Measurements from ENCODE around the gene KAT2B.
"Not testable (repeated sequence)": the region's sequence is repeated elsewhere in the genome, so short reads cannot be mapped to it uniquely, and the experiment has no call there.

Gene KAT2B

DNA sequence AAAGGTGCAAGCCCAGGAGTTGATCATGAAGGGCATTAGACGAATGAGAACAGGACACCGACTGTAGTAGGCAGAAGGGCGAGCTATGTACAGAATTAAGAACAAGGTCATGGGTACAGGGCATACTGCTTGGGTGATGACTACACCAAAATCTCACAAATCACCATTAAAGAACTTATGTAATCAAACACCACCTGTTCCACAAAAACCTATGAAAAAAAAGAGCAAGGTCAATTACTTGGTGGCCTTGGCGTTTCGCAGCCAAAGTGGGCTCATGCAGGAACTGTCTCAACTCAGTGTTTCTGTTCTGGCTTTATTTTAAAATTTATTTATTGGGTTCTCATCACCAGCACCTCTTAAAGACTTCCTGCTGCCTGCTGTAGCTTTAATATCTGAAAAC lies 2.1 kb downstream of the KAT2B start:
- no peak for DNase-seq

DNA sequence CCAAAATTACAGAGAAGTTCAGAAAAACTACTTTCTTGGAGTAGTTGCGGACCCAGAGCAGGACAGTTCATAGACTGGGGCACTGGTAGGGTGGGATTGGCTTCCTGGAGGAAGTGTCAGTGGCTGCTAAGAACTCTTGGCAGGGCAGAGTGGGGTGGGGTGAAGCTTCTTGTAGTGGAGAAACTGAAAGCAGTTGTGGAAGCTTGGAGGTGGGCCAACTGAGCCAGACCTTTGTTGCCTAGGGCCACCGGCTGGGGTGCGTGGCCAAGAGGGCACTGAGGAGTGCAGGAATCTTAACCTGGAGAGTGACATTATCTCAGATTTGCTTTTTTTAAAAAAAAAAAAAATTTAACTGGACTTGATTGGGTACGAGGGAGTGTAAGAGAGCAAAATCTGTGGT lies 3.1 kb downstream of the KAT2B start:
- peak; percentile 90 for DNase-seq

DNA sequence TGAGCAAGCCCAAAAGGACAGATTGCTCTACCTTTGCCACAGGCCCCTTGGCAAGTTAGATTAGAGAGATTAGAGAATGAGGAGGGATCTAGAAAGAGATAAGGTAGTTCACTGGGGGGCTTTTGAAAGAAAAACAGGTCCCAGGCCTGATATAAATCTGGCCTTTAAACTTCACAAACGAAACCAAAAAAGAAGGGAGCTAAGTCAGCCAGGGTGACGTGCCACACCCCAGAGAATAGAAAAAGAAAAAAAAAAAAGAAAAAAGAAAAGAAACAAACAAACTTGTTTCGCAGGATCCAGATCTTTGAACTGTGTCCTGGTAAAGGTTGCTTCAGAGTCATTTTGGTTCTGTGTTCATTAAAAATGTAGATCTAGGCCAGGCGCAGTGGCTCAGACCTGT lies 3.6 kb downstream of the KAT2B start:
- DNase-seq = no peak

DNA sequence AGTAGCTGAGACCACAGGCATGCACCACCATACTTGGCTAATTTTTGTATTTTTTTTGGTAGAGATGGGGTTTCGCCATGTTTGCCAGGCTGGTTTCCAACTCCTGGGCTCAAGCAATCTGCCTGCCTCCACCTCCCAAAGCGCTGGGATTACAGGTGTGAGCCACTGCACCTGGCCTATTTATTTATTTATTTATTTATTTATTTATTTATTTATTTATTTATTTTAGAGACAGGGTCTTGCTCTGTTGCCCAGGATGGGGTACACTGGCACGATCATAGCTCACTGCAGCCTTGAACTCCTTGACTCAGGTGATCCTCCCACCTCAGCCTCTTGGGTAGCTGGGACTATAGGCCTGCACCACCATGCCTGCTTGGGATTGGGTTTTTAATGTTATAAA lies 4.9 kb downstream of the KAT2B start:
- DNase-seq = not testable (repeated sequence)

DNA sequence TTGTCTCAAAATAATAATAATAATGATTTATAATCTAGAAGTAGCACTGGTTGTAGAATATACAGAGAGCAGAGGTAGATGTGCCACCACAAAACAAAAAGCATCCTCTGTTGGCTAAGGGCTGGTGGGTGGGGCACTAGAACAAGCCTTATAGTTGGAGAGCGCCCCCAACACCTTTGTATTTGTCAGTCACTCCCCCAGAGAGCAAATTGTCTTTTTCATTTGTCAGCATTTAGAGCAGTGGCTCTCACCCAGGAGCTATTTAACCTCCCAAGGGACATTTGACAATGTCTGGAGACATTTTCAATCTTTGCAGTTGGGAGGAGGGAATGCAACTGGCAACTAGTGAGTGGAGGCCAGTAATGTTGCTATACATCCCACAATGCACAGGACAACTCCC lies 6.3 kb downstream of the KAT2B start:
- no peak for DNase-seq

DNA sequence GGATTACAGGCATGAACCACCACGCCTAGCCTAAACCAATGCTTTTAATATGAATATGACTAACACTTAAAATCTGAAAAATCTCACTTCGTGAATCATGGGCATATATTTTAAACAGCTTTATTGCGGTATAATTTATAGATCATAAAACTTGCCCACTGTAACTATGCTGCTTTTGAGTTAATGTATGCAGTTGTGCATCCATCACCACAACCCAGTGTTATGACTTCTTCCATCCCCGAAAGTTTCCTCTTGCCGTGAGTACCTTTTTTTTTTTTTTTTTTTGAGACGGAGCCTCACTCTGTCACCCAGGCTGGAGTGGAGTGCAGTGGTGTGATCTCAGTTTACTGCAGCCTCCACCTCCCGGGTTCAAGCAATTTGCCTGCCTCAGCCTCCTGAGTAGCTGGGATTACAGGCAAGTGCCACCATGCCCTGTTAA lies 7.1 kb downstream of the KAT2B start:
- DNase-seq = no peak

DNA sequence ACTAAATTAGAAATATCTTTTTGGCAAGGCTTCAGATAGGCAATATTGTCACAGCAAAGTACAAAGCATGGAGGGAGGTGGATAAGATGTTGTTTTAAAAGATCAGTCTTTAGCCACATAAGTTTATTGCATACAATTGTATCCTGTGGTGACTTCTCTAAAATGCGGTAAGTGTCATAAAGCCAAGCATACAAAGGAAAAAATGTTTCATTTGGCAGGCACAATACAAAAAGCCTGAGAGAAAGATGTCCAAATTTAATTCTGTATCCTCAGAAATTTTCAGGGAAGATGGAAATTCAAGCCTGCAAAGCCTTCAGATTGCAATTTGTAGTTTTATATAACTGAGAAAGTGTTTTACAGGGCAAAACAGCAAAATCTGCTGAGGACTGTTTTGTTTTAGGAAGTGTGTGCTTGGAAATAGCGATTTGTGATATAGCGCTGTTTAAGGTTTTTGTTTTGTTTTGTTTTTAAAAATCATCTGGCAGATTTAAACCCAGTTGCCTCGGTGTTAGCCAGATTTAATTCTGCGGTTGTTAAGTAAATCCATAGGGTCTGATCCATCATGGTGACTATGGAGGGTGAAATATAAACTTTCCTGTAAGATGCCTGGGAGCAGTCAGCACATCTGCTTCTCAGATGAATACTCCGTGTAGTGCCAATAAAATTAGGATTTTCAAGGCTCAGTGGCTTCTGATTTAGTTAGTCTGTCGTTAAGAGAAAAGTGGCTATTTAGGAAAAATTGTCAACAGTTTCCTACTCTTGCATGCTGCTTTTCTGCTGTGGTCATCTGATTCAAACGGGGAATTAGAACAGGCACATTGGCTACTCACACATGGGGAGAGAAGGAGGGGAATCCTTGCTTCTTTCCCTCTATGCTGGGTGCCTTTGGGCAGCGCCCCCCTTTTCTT lies 8.0 kb downstream of the KAT2B start:
- no peak for DNase-seq

DNA sequence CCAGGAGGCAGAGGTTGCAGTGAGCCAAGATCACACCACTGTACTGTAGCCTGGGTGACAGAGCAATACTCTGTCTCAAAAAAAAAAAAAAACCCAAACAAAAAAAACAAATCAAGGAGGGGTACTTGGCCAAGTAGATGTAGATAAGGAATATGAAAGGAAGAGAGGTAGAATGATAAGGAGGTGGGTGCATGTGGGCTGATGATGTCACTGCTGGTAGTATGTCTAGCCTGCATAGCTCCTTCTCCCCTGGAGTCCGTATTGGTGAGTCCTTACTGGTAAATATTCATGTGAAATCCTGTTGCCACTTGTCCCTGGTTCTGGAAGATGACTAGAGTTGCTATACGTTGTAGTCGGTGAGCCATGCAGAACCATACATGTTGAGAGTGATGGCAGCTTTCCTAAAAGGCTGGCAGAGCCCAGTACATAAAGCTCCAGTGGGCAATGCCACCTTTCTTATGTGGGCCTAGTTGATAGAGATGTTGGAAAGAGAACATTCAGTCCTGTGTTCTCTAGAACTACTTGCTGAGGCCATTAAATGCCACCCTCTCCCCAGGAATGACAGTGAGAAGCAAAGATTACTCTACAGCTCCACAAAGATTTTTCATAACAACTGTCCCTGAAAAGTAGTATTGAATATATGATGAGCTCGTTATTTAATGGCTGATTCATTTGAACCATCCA lies 11.0 kb downstream of the KAT2B start:
- DNase-seq = no peak

DNA sequence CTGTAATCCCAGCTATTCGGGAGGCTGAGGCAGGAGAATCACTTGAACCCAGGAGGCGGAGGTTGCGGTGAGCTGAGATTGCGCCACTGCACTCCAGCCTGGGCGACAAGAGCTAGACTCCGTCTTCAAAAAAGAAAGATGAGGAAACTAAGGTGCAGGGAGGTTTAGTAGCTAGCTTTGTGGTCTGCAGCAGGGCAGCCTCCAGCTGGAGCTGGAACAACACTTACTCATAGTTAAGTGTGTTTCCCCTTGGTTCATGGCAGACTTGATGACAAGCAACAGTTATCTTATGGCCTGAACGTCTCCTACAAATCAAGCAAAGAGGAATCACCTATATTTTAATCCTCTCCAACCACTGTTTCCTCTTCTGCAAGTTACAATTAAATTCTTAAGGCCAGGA lies 12.6 kb downstream of the KAT2B start:
- DNase-seq = no peak

DNA sequence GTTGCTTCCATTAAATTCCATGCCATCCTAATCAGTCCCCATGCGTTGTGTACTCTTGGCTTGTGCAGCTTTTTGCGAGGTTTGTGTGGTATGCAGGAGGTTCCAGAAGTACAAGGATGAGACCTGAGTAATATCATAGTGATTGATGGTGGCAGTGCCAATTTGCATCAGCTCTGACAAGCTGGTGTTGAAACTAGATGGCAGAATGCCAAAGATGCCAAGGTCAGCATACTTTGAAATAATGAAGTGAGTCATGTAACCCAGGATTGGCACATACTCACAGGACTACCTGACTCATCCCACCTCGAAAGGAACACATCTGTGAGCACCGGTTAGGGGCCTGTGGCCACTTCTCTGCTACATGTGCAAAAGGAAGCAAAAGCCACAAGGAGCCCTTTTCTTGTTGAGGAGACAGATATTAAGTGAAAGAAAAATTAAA lies 14.3 kb downstream of the KAT2B start:
- peak; percentile 90 for DNase-seq

DNA sequence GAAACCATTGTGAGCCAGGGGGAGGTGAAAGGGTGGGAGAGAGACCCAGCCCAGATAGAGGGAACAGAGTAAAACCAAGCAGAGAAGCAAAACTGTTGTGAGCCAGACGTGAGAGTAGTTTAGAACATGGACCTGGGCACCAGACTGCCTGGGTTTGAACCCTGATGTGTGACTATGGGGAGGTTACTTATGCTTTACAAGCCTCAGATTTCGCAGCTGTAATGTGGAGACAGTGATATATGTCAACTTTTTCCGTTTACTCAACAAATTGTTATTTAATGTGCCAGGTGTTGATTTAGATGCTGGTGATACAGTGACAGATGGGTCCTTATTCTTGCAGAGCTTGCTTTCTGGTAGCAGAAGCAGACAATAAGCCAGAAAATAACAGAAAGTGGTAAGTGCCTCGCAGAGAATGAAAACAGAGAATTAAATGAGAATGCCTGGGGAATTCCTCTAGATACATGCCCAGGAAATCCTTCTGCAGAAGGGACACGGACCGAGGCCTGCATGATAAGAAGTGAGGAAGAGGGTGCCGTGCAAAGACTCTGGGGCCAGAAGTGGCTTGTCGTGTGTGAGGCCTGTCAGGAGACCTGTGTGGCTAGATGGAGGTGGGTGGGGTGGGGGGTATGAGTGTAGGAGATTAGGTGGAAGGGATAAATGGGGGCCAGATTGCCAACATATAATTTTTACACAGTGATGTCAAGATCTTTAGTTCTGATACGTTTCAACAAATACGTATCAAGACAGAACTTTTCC lies 15.0 kb downstream of the KAT2B start:
- peak; percentile 49 for DNase-seq

DNA sequence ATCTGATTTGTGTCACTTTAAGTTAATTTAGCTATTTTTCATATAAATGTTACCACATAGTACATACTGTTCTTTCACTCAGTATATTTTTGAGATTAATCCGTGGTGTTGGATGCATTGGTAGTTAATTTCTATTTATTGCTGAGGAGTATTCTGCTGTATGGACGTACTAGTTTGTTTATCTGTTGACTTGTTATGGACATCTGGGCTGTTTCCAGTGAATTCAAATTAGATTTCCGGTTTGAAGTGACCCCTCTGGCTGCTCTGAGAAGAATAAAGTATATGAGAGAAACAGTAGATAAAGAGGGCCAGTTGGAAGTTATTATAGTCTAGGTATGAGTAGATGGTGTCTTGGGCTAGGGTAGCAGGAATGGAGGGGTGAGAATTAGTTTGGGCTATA lies 15.6 kb downstream of the KAT2B start:
- no peak for DNase-seq

DNA sequence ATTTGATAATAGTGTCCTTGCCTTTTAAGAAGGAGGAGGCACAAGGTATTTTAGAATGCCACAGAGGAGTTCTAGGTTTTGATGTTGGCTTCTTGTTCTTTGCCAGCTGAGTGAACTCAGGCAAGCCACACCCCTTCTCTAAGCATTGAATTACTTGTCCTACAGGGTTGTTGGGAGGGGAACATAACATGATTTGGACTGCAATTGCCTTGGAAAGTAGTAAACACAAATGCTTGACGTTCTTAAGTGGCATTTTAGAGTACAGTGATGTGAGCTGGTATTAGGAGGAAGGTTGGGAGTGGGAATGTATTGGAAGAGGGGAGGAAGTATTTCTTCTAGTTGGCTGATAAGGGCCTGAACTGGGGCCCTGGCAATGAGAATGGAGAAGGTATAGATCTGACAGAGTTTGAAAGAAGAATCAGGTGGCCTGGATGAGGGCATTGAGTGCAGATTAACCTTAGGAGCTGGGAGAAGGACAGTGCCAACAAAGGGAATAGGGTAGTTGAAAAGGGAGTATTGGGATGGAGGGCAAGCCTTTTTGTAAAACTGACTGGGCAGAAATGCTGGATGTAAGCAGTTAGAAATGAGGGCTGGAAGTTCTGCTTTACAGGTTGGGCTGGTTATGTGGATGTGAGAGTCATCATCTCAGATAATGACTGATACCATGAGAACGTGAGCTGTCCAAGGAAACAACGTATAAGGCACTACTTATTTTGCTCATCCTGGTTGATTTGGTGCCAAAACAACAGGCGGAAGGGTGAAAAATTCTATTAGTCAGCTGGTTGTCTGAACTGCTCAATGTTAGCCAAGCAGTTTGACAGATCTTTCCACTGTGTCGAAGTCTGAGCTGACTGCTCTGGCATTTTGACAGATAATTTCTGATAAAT lies 16.7 kb downstream of the KAT2B start:
- DNase-seq = peak; percentile 48

DNA sequence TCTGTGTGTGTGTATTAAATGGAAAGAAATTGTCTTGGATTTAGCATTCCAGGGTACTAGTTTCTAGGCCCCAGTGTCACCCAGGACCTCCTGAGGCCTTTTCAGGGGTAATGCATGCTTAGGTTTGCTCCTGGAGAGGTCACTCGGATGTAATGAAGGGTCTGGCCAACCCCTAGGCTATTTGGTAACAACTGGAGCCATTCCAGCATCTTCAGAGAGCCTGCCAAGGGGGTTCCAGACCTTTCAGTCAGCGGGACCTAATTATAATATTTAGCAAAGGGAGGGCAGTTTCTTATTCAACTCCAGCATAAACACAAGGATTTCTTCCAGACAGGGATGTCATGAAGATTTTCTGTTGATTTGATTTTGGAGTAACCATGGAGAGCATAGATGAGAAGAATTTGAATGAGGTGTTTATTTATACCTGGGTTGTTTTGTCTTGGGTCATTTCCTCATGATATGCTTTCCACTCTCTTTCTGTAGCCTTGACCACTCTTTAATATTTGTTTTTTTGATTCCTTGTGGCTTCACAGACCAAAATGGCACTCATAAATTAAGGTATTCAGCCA lies 17.4 kb downstream of the KAT2B start:
- DNase-seq = no peak

DNA sequence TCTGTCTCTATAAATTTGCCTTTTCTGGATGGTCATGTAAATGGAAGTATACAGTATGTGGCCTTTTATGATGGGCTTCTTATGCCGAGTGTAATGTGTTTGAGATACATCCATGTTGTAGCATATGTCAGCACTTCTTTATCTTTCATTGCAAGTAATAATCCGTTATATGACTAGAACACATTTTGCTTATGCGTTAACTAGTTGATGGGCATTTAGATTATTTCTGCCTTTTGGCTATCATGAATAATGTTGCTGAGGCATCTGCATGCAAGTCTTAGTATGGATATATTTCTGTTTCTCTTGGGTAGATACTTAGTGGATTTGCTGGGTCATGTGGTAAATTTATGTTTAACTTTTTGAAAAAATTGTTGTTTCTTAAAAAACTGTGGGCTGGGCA lies 19.7 kb downstream of the KAT2B start:
- peak; percentile 51 for DNase-seq

DNA sequence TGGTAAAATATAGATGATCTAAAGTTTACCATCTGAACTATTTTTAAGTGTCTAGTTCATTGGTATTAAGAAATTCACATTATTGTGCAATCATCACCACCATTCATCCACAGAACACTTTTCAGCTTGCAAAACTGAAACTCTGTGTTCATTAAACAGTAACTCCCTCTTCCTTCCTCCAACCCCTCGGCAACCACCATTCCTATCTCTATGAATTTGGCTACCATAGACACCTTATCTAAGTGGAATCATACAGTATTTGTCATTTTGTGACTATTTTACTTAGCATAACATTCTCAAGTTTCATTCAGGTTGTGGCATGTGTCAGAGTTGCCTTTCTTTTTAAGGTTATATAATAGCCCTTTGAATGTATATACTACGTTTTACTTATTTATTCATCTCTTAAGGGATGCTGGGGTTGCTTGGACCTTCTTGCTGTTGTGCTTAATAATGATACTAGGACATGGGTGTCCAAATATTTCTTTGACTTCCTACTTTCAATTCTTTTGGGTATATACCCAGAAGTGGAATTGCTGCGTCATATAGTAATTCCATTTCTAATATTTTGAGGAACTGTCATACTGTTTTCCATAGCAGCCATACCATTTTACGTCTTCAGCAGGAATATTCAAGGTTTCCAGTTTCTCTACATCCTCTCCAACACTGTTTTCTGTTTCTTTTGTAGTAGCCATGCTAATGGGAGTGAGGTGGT lies 20.9 kb downstream of the KAT2B start:
- peak; percentile 75 for DNase-seq

DNA sequence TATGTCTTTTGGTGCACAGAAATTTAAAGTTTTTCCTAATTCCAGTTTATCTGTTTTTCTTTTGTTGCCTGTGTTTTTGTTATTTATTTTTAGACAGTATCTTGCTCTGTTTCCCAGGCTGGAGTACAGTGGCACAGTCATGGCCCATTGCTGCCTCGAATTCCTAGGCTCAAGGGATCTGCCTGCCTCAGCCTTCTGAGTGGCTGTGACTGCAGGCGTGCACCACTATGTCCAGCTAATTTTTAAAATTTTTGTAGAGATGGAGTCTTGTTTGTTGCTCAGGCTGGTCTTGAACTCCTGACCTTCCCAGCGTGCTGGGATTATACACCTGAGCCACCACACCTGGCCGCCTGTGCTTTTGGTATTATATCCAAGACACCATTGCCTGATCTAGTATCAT lies 22.8 kb downstream of the KAT2B start:
- DNase-seq = no peak

DNA sequence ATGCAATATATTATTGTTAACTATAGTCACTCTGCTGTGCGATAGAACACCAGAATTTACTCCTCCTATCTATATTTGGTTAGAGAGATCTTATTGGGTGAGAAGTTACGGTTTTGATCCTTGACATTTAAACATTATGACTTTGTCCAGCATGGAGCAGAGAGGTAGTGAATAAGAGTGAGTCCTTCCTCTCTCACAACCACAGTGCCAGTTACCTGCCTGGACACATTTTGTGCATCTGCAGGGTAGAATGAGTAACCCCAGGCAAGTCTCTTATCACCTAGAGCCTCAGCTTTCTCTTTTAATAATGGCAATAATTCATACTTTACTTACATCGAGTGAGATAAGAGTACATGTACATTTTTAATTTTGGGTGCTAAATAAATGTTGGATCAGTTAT lies 24.1 kb downstream of the KAT2B start:
- DNase-seq = no peak

DNA sequence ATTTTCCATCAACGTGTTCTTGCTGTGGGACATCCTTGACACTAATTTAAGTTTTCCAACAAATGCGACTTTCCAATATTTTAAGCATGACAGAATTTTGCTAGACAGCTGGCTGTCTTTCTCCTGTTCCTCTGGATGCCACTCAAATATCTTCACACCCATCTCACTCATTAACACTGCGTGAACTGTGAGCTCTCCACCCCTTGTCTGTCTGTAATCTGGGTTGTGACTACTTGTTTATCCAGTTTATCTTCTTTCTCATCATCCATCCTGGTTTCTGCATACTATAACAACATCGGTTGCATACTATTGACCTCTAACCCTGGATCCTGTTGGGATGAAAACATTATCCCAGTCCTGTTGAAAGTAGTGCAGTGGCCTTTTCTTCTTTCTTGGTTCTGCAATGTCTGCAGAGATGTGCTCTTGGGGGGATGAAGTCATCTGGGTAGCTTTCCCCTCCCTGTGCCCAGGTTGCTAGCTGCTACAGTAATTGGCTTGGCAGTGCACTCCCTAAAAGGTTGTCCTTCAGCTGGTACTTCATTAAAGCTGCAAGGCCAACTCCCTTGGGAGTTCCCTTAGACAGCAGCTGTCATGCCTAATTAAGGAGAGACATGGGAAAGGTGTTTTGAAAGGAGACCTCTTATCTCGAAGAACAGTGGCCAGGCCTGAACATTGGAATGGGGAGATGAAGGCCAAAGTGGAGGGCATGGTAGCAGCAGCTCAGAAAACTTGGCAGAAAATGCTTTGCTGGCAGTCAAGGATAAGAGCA lies 24.7 kb downstream of the KAT2B start:
- peak; percentile 95 for DNase-seq

DNA sequence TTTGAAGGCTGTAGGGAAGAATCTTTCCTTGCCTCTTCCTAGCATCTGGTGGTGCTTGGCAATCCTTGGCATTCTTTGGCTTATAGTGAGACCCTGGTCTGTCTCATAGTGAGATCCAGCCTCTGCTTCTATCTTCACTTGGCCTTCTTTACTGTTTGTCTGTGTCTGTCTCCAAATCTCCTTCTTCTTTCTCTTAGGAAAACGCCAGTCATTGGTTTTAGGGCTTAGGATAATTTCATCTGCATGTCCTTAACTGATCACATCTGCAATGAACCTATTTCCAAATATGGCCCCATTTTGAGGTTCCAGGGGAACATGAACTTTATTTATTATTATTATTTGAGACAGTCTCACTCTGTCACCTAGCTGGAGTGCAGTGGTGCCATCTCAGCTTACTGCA lies 25.8 kb downstream of the KAT2B start:
- DNase-seq = no peak
